Glutamatergic neuron (in vitro differentiated cells): Measurements from ENCODE around the gene SUCLG2. TPM values are rescaled to one million over a fixed set of nuclear protein-coding genes. Genes with fewer than 3 reads are reported as not detected.

ENCODE experiments used
- DNase-seq: peaks from one replicate; pipeline ENCODE4 v3.0.0; 2022
- H3K27ac Mint-ChIP-seq: one replicate; pipeline ENCODE4 v1.8.0; 2020; ENCODE audit warnings: mild to moderate bottlenecking, mixed read lengths, inconsistent platforms; ENCODE audit not compliant: unreplicated experiment
- H3K27me3 Mint-ChIP-seq: one replicate; pipeline ENCODE4 v1.8.0; 2020; ENCODE audit warnings: mild to moderate bottlenecking, moderate library complexity, mixed read lengths, inconsistent platforms; ENCODE audit not compliant: unreplicated experiment
- H3K36me3 Mint-ChIP-seq: one replicate; pipeline ENCODE4 v1.8.0; 2020; ENCODE audit warnings: mild to moderate bottlenecking, mixed read lengths, inconsistent platforms; ENCODE audit not compliant: unreplicated experiment
- H3K4me1 Mint-ChIP-seq: one replicate; pipeline ENCODE4 v1.8.0; 2020; ENCODE audit warnings: mild to moderate bottlenecking, low read depth, mixed read lengths, inconsistent platforms; ENCODE audit not compliant: unreplicated experiment
- H3K4me3 Mint-ChIP-seq: one replicate; pipeline ENCODE4 v1.8.0; 2020; ENCODE audit warnings: mild to moderate bottlenecking, mixed read lengths, inconsistent platforms; ENCODE audit not compliant: unreplicated experiment
- H3K9me3 Mint-ChIP-seq: one replicate; pipeline ENCODE4 v1.8.0; 2020; ENCODE audit warnings: mild to moderate bottlenecking, moderate library complexity, mixed read lengths, inconsistent platforms; ENCODE audit not compliant: unreplicated experiment
- total RNA-seq: library from RNA; stranded (reverse); fragmentation: NEBNext Ultra II Directional; extraction: Animal tissue kit (Norgen Biotek cat#: 25700); gene quantifications from one replicate; pipeline ENCODE4 v1.2.1, GENCODE V29; 2021; ENCODE audit not compliant: unreplicated experiment
- TF ChIP-seq, protein P1 (sequence below): fragments of 200-600 bp; sonication (generic); IDR thresholded peaks from one replicate; pipeline ENCODE4 v1.5.0; 2021; ENCODE audit not compliant: partially characterized antibody, unreplicated experiment

The SUCLG2 gene
- total RNA-seq, 1 donor from 2014 or later: 4.3 TPM

- Mint-ChIP-seq H3K27ac (no peak overlapping the region), H3K27me3 (no peaks in the 10 kb centered on the region), H3K4me3 (no peak overlapping the region), H3K36me3 (no peaks in the 10 kb centered on the region), H3K9me3 (no peaks in the 10 kb centered on the region), H3K4me1 (no peaks in the 10 kb centered on the region)
- TF ChIP-seq, protein P1, sequence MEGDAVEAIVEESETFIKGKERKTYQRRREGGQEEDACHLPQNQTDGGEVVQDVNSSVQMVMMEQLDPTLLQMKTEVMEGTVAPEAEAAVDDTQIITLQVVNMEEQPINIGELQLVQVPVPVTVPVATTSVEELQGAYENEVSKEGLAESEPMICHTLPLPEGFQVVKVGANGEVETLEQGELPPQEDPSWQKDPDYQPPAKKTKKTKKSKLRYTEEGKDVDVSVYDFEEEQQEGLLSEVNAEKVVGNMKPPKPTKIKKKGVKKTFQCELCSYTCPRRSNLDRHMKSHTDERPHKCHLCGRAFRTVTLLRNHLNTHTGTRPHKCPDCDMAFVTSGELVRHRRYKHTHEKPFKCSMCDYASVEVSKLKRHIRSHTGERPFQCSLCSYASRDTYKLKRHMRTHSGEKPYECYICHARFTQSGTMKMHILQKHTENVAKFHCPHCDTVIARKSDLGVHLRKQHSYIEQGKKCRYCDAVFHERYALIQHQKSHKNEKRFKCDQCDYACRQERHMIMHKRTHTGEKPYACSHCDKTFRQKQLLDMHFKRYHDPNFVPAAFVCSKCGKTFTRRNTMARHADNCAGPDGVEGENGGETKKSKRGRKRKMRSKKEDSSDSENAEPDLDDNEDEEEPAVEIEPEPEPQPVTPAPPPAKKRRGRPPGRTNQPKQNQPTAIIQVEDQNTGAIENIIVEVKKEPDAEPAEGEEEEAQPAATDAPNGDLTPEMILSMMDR: no peak
- DNase-seq: no peak
Measured at GRCh38 chr3:67507584-67507983, 146.8 kb downstream of the SUCLG2 start.

GRCh38 chr3:67500709-67501108 is 153.7 kb downstream of the SUCLG2 start:
- Mint-ChIP-seq H3K4me1 (no peaks in the 10 kb centered on the region), H3K4me3 (no peak overlapping the region), H3K36me3 (no peaks in the 10 kb centered on the region), H3K9me3 (no peaks in the 10 kb centered on the region), H3K27me3 (no peaks in the 10 kb centered on the region), H3K27ac (no peak overlapping the region)
- DNase-seq: no peak
- TF ChIP-seq, protein P1: no peak

DNA sequence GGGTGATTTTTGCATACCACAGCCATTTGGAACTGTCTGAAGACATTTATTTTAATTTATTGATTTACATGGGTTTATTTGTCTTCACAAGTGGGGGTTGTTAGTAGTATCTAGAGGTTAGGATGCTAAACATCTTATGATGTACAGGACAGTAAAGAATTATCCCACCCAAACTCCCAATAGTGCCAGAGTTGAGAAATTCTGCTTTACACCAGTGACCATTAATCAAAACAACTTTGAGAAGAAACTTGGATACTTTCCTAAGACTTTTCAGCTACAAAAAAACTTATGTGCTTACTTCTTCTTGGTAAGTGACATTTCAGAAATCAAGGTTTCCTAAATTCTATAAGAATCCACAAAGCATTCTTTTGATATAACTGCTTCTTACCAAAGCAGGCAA is 156.7 kb downstream of the SUCLG2 start:
- no peak overlapping the region for H3K27ac Mint-ChIP-seq
- no peaks in the 10 kb centered on the region for H3K27me3 Mint-ChIP-seq
- H3K4me3 Mint-ChIP-seq: no peak overlapping the region
- no peak for DNase-seq
- H3K36me3 Mint-ChIP-seq: no peaks in the 10 kb centered on the region
- TF ChIP-seq, protein P1: no peak
- H3K4me1 Mint-ChIP-seq: no peaks in the 10 kb centered on the region
- no peaks in the 10 kb centered on the region for H3K9me3 Mint-ChIP-seq

GRCh38 chr3:67495751-67496150 is 158.7 kb downstream of the SUCLG2 start:
- Mint-ChIP-seq H3K27ac (no peak overlapping the region), H3K9me3 (no peaks in the 10 kb centered on the region), H3K27me3 (no peaks in the 10 kb centered on the region), H3K4me3 (no peak overlapping the region), H3K36me3 (no peaks in the 10 kb centered on the region), H3K4me1 (no peaks in the 10 kb centered on the region)
- no peak for DNase-seq
- TF ChIP-seq, protein P1: no peak

GRCh38 chr3:67493808-67494207 is 160.6 kb downstream of the SUCLG2 start:
- Mint-ChIP-seq H3K9me3 (no peaks in the 10 kb centered on the region), H3K27ac (no peak overlapping the region), H3K27me3 (no peaks in the 10 kb centered on the region), H3K4me1 (no peaks in the 10 kb centered on the region), H3K4me3 (no peak overlapping the region), H3K36me3 (no peaks in the 10 kb centered on the region)
- TF ChIP-seq, protein P1: no peak
- DNase-seq: no peak
